Testis (tissue), 2 donors: ENCODE results near the gene NCCRP1.

Experiments used
- CTCF ChIP-seq, 3 experiments: fragments of 450-650 bp in 2 of 3; fragments of 200-600 bp in 1 of 3; sonication (generic) in 1 of 3; IDR thresholded peaks; one replicate each; pipeline ENCODE4 v1.5.1; 2016 to 2019; ENCODE audit warnings: antibody characterized with exemption in 3 of 3, mild to moderate bottlenecking in 2 of 3, moderate library complexity in 1 of 3
- POLR2A ChIP-seq: fragments of 450-650 bp; IDR thresholded peaks from one replicate; pipeline ENCODE4 v1.6.1; 2017; ENCODE audit warnings: antibody characterized with exemption, mild to moderate bottlenecking, moderate library complexity

GRCh38 chr19:39246951-39247669 is 50.3 kb downstream of the NCCRP1 start:
- TF ChIP-seq CTCF (IDR thresholded peaks at IDR 0.05) (no peak), POLR2A (no peak)
